D341Med (cell line): ENCODE data around the gene ATP8A1.

Experiments
- DNase-seq: peaks from one replicate; pipeline ENCODE4 v3.0.0; 2012; ENCODE audit warnings: low spot score

Gene ATP8A1

DNA sequence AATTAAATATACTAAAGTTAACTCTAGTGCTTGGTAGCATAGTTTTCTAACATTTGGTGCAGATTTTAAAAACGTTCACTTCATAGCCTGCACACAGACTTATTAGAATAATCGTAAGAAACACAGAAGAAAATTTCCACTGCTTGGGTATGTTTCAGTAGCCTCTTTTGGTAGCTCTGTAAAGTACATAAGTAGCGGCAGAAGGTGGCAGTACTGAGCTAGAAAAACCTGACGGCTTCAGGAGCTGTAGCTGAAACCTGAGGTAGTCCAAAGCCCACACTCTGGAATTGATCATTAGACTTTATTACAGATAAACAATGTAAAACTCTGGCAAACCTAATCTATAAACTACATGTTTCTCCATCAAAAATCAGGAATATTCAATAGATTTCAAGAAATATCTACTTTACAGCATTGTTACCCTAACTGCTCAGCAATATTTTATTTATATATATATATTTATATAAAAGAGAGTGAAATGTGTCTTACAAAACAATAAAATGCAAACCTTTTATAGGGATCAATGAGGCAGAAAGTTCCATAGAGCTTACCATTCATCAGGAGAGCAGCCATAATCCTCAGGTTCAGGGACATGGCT, 88.2 kb downstream of the ATP8A1 start:
- peak; percentile 67 for DNase-seq

DNA sequence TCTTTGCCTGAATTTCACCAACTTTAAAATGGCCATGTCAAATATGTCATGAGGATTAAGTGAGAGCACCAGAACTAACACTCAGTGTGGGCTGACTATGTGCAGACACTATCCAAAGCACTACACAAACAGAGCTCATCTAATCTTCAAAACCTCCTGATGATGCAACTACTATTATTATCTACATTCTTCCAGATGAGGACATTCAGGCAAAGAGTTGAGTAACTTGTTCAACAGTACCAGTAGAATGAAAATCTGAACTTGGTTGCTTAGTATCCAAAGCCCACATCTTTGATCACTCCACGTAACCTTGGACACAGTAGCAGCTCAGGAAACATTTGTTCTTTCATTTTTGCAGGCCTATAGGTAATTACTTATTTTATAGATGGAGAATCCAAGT, 90.1 kb downstream of the ATP8A1 start:
- DNase-seq = no peak

- DNase-seq = no peak
Measured at GRCh38 chr4:42562016-42562415, 94.9 kb downstream of the ATP8A1 start.

GRCh38 chr4:42561031-42561430, 95.9 kb downstream of the ATP8A1 start:
- no peak for DNase-seq

- DNase-seq = no peak
Measured at GRCh38 chr4:42560467-42560861, 96.4 kb downstream of the ATP8A1 start.

GRCh38 chr4:42558156-42558555, 98.7 kb downstream of the ATP8A1 start:
- no peak for DNase-seq

DNA sequence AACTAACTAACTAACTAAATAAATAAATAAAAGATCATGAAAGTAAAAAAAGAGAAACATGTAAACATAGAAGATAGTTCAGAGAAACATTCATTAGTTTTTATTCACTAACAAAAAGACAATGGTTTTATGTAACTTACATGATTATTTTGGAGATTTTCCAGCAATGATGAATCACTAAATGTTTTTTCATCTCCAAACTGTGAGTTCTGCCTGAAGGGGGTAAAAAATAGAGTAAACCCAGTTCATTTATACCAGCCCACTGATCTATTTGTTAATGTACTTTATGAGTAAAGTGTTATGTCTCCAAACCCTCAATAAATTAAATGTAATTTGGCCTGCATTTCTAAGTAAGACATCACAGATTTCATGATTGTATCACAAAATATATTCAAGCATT, 101.1 kb downstream of the ATP8A1 start:
- DNase-seq = no peak

DNA sequence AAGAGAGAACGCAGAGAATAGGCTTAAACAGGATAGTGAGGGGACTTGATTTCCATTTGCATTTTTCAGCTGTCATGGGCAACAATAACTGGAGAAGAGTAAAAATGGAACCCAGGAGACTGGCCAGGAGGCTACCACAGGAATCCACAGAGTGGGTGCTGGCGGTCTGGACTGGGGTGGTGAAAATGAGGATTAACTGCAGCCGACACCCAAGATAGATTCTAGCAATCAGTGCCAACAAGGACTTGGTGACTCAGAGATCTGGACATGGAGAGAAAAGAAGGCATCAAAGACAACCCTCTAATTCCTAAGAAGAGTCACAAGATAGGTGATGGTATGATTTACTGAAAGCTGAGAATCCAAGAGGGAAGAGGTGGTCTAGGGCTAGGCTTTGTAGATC, 102.8 kb downstream of the ATP8A1 start:
- no peak for DNase-seq

DNA sequence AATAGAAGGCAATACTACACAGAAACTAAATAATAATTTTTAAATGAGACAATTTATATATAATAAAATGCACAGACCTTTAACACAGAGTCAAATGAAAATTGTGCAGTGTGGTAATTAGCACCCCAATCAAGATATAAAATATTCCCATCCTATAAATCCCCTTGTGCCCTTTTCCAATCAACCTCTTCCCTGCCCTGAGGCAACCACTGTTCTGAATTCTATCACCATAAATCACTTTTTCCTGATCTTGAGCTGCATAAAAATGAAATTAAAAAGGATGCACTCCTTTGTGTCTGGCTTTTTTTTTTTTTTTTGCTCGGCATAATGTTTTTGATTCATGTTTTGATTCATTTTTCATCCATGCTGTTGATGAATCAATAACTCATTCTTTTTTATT, 107.0 kb downstream of the ATP8A1 start:
- no peak for DNase-seq

- DNase-seq = peak; percentile 33
Measured at GRCh38 chr4:42547805-42548204, 109.1 kb downstream of the ATP8A1 start.

DNA sequence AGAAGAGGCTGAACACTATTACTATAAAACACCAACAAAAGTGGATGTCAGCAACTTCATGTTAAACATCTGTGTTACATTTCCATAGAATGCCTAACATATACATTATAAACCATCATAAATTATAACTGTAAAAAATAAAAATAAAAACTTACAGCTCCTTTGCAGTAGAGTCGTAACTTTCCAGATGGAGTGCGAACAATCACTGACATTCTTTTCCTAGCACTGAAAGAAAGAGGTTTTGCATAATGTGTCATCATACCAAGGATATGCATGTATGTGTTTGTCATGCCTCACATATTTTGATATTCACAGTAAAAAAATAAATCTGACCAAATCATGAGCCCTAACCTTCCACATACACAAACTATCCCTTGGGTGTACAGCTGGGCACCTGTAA, 113.1 kb downstream of the ATP8A1 start:
- DNase-seq = no peak

GRCh38 chr4:42543126-42543525, 113.8 kb downstream of the ATP8A1 start:
- DNase-seq = no peak

DNA sequence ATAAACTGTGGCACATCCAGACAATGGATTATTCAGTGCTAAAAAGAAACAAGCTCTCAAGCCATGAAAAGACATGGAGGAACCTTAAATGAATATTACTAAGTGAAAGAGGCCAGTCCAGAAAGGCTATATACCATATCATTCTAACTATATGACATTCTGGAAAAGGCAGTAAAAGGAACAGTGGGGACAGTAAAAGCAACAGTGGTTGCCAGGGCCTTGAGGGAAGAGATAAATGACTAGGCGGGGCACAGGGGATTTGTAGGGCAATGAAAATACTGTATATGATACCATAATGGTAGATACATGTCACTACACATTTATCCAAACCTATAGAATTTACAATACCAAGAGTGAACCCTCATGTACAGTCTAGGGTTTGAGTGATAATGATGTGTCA, 115.3 kb downstream of the ATP8A1 start:
- DNase-seq = no peak

GRCh38 chr4:42533042-42533441, 123.9 kb downstream of the ATP8A1 start:
- no peak for DNase-seq

DNA sequence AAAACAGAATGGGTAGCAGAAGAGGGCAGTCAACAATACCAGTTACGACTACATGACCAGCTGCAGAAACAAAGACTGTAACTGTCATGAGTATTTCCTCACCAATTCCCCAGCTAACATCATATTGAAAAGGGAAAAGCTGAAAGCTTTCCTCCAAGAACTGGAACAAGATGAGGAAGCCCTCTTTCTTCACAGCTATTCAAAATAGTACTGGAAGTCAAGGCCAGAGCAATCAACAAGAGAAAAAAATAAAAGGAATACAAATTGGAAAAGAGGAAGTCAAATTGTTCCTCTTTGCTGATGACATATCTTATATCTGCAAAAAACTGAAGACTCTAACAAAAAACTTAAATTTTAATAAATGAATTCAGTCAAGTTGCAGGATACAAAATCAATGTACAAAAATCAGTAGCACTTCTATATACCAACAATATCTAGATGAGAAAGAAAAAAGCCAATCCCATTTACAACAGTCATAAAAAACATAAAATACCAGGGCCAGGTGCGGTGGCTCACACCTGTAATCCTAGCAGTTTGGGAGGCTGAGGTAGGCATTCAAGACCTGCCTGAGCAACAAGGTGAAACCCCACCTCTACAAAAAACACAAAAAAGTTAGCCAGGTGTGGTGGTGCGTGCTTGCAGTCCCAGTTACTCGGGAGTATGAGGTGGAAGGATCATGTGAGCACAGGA, 125.4 kb downstream of the ATP8A1 start:
- DNase-seq = no peak

DNA sequence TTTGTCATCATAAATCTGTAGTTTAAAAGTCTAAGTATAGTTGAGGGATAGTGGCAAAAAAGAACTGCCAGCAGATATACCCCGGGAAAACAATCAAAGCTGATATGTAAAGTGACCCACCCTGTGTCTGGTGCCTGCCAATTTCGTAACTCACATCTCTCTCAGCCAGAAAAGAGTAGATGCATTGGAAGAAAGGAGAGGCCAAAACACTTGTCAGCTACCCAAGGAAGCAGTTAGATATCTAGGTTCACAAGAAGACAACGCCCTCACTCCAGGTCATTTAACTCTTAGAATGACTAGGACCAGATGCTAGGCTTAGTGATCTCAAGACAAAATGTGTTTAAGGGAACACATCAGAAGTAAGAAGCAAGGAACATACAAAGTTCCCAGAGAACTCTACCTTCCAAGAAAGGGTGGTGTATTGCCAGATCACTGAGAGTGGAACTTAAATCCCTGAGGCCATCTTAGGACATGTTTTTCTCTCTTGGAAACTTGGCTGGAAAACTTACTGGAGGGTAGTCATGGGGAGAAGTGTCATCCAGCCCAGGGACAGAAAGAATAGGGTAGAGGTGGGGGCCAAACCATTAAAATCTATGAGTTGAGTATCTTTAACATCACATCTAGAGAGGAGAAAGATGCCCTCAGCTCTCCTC, 133.7 kb downstream of the ATP8A1 start:
- DNase-seq = no peak

DNA sequence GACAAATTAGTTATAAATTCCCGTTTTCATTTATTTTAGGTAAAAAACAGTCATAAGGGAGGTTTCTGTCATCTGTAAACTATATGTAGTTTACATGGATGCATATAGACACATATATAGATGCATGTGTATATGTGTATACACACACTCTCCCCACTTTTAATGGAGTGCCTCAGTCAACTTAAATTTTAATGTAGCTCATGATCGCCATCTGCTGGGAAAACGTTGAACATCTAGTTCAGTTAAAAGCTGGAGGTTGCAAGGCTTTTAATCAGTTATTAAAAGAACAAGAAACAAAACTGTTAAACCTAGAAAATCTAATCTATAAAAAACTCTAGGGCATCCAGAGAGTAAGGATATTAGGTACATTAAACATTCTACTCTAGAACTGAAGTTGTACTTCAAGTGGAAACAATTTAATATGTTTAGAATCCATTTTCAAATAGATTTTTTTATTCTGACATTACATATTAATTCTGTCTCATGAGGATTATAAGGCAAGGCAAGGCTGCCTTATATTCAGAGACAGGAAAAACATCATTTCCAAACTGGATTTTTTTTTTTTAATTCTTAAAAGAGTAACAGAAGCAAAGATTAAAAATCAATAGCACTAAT, 137.0 kb downstream of the ATP8A1 start:
- peak; percentile 33 for DNase-seq

DNA sequence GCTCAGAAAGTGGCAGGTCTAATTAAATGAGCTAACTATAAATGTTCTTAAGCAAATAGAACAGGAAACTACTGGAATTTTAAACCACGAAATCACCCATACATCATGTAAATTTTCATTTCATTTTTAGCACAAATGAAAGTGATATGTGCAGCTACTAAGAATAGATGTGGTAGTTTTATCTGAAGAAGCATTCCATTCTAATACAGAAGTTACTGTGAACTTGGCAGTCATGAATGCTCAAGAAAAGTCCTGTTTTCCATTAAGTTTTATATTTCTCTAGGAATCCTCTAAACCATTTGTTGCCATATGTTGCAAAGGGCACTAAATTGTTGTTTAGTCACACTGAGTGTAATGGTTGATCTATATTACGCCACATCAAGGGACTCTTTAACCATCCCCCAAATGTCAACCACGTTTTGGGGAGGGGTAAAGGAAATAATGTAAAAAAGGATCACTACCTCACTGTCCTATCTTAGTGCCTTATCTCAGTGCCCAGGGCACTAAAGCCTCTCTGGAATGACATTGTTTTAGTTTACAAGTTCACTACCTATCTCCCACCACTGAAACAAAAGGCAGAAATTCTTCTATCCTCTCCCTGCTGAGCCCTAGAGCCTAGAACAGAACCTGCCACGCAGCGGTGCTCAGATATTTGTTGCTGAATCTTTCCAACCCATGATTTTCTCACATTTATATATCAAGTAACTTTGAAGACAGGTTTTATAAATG, 141.6 kb downstream of the ATP8A1 start:
- no peak for DNase-seq

GRCh38 chr4:42513748-42514492, 143.0 kb downstream of the ATP8A1 start:
- DNase-seq = no peak

- no peak for DNase-seq
Measured at GRCh38 chr4:42512226-42512625, 144.7 kb downstream of the ATP8A1 start.

DNA sequence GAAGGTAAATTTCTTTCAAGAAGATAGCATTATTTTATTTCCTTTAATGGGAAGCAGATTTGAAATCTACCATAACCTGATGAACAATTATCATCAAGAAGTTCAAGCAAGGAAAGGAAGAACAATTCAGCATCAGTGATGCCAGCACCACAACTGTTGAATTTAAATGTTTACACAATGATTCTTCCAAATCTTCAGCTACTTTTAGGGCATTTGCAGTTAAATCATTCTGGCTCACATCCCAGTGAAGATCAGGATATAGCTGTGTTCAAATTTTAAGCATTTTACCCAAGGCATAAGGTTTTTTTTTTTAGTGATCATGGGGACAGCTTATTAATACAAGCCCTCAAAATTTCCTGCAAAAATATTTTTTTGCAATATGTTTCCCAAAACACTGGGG, 146.7 kb downstream of the ATP8A1 start:
- no peak for DNase-seq
